ENCODE measurements around the gene RETNLB.

DNA sequence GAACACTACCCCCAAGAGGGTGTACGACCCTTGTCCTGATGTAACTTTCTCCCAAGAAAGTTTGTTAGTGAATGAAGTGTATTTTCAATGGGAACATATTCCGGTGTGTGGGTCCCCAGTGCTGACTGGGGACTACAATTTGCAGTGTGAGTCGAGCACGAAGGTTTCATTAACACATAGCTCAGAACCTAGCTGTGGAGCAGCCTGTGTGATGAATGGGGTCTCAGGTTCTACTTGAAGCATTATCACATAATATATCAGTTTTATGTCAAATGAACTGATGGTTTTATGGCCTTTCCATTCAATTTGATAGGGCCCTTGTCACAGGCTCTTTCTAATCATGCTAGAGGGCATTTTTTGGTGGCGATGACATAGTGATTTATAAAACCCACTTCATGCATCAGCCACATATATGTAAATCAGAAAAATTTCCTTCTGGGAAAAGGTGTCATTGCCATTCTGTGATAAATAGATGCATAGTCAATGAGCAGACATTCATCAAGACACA is 44.1 kb downstream of the RETNLB start:
- TF ChIP-seq, protein P1, sequence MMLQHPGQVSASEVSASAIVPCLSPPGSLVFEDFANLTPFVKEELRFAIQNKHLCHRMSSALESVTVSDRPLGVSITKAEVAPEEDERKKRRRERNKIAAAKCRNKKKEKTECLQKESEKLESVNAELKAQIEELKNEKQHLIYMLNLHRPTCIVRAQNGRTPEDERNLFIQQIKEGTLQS (CRISPR knock-in tag; conservative IDR thresholded peaks at IDR 0.05) = no peak
- no peak for TF ChIP-seq NR3C1 (CRISPR knock-in tag; conservative IDR thresholded peaks at IDR 0.05; ENCODE audit: low read depth)
- no peak for TF ChIP-seq TEAD4 (CRISPR knock-in tag; IDR thresholded peaks at IDR 0.05)
- no peak for TF ChIP-seq MAX (CRISPR knock-in tag; IDR thresholded peaks at IDR 0.05)
- TF ChIP-seq CTCF (IDR thresholded peaks at IDR 0.05) = no peak
- TF ChIP-seq ZNF121 (CRISPR knock-in tag; IDR thresholded peaks at IDR 0.05) = no peak
- TF ChIP-seq, protein P2, sequence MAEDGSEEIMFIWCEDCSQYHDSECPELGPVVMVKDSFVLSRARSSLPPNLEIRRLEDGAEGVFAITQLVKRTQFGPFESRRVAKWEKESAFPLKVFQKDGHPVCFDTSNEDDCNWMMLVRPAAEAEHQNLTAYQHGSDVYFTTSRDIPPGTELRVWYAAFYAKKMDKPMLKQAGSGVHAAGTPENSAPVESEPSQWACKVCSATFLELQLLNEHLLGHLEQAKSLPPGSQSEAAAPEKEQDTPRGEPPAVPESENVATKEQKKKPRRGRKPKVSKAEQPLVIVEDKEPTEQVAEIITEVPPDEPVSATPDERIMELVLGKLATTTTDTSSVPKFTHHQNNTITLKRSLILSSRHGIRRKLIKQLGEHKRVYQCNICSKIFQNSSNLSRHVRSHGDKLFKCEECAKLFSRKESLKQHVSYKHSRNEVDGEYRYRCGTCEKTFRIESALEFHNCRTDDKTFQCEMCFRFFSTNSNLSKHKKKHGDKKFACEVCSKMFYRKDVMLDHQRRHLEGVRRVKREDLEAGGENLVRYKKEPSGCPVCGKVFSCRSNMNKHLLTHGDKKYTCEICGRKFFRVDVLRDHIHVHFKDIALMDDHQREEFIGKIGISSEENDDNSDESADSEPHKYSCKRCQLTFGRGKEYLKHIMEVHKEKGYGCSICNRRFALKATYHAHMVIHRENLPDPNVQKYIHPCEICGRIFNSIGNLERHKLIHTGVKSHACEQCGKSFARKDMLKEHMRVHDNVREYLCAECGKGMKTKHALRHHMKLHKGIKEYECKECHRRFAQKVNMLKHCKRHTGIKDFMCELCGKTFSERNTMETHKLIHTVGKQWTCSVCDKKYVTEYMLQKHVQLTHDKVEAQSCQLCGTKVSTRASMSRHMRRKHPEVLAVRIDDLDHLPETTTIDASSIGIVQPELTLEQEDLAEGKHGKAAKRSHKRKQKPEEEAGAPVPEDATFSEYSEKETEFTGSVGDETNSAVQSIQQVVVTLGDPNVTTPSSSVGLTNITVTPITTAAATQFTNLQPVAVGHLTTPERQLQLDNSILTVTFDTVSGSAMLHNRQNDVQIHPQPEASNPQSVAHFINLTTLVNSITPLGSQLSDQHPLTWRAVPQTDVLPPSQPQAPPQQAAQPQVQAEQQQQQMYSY (CRISPR knock-in tag; IDR thresholded peaks at IDR 0.05) = no peak
- no peak for TF ChIP-seq MLX (CRISPR knock-in tag; IDR thresholded peaks at IDR 0.05)
- no peak for TF ChIP-seq TCF7 (CRISPR knock-in tag; IDR thresholded peaks at IDR 0.05; ENCODE audit: low read depth)
- TF ChIP-seq, protein P3, sequence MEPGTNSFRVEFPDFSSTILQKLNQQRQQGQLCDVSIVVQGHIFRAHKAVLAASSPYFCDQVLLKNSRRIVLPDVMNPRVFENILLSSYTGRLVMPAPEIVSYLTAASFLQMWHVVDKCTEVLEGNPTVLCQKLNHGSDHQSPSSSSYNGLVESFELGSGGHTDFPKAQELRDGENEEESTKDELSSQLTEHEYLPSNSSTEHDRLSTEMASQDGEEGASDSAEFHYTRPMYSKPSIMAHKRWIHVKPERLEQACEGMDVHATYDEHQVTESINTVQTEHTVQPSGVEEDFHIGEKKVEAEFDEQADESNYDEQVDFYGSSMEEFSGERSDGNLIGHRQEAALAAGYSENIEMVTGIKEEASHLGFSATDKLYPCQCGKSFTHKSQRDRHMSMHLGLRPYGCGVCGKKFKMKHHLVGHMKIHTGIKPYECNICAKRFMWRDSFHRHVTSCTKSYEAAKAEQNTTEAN (CRISPR knock-in tag; IDR thresholded peaks at IDR 0.05) = no peak
